Mucosa of rectum (tissue), 2 donors: Measurements from ENCODE around the gene SESN1.
A peak's percentile ranks its signal among the peaks of the same experiment; 100 is the strongest.
"Not testable (repeated sequence)": the region's sequence is repeated elsewhere in the genome, so short reads cannot be mapped to it uniquely, and the experiment has no call there.

Source experiments
- H3K27ac ChIP-seq, 2 donors: one replicate each; pipeline ENCODE4 v1.7.0; 2013; ENCODE audit warnings: inconsistent platforms in 2 of 2, low read depth in 2 of 2, low read length in 2 of 2
- H3K27me3 ChIP-seq, 2 donors: one replicate each; pipeline ENCODE4 v1.7.0; 2013; ENCODE audit warnings: low read length in 2 of 2; ENCODE audit not compliant: control insufficient read depth in 2 of 2, insufficient read depth in 2 of 2
- H3K36me3 ChIP-seq, 2 donors: one replicate each; pipeline ENCODE4 v1.7.0; 2013; ENCODE audit warnings: low read length in 2 of 2; ENCODE audit not compliant: control insufficient read depth in 2 of 2, insufficient read depth in 2 of 2
- H3K4me1 ChIP-seq, 2 donors: one replicate each; pipeline ENCODE4 v1.7.0; 2013; ENCODE audit warnings: low read length in 2 of 2, mild to moderate bottlenecking in 1 of 2; ENCODE audit not compliant: control insufficient read depth in 2 of 2, insufficient read depth in 2 of 2
- H3K4me3 ChIP-seq, 2 donors: one replicate each; pipeline ENCODE4 v1.7.0; 2013; ENCODE audit warnings: low read length in 2 of 2
- H3K9ac ChIP-seq, 2 donors: one replicate each; pipeline ENCODE4 v1.7.0; 2013; ENCODE audit warnings: low read length in 2 of 2, low read depth in 1 of 2, mild to moderate bottlenecking in 1 of 2
- H3K9me3 ChIP-seq, 2 donors: one replicate each; pipeline ENCODE4 v1.7.0; 2013; ENCODE audit warnings: low read length in 2 of 2; ENCODE audit not compliant: control insufficient read depth in 2 of 2
- donor health status: healthy.
- donor health status: Normal muscosa, but diverticular disease.

SESN1 gene

DNA sequence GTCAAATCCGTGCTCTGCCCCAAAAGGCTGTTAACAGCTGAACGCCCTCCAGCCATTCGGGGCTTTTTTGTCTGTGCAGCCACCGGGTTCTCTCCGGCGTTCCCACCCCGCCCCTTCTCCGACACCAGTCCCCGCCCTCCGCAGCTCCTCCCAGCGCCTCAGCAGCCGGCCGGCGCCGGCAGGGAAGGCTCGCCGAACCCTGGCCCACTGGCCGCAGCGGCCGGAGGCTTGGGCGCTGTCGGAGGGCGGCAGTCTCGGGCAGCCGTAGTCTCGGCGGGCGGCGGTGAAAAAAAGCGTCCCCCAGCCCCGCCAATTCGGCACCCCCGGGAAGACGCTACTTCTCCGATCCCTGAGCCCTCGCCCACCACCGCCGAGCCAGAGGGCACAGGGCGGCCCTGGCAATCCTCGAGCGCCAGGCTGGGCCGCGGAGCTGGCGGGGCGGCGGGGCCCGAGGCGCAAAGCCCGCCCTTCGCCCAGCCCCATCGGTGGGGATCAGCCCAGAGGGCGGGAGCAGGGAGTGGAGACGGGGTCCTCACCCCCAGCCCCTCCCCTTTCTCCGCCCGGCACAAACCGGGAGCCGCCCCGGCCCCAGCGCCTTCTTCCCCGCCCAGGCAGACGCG lies at the start of gene SESN1:
SESN1 (minus strand) TSS at position 431 of the 620 bp plus-strand sequence. CDS start 773 bp downstream, outside the sequence.
- Histone ChIP-seq H3K36me3 (no peaks in the 10 kb centered on the region), H3K4me3 (peak within 1 kb of the TSS; percentile 85 to 89), H3K27ac (peak within 1 kb of the TSS; percentile 99), H3K9me3 (no peaks in the 10 kb centered on the region), H3K9ac (peak within 1 kb of the TSS; percentile 94 to 98), H3K27me3 (no peaks in the 10 kb centered on the region), H3K4me1 (peaks cover 25% of the 10 kb centered on the region in 2 donors)

DNA sequence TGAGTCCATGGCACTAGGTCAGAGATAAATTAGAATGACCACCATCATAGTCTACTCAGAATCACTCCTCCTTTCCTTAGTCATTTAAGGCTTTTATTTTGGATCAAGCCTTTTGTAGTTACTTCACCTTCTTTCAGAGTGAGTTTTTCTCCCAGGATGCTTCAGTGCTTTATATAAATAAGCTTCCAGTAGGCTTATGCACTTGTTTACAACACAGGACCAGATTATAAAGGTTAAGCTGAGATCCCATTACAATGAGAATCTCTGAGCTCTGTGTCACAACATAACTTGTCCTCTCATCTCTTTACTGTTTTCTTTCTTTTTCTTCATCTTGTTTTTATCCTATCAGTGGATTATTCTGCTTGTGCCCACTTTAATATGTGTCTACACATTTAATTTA lies 48.5 kb upstream of the SESN1 start:
- Histone ChIP-seq H3K4me3 (no peak overlapping the region), H3K36me3 (no peaks in the 10 kb centered on the region), H3K9ac (no peak overlapping the region), H3K27ac (no peak overlapping the region), H3K4me1 (no peaks in the 10 kb centered on the region), H3K9me3 (no peaks in the 10 kb centered on the region), H3K27me3 (no peaks in the 10 kb centered on the region)

DNA sequence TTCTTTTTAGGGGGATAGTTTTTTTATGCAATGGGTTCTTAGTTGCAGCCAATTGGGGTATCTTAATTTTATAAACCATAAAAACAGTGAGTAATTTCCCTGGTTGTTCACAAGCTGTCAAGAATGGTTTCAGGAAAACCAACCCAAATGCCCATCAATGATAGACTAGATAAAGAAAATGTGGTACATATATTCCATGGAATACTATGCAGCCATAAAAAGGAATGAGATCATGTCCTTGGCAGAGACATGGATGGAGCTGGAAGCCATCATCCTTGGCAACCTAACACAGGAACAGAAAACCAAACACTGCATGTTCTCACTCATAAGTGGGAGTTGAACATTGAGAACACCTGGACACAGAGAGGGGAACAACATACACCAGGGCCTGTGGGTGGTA lies 47.4 kb upstream of the SESN1 start:
- not testable (repeated sequence) for H3K9ac ChIP-seq, H3K36me3 ChIP-seq, H3K9me3 ChIP-seq, H3K4me3 ChIP-seq, H3K27me3 ChIP-seq, H3K27ac ChIP-seq, H3K4me1 ChIP-seq

DNA sequence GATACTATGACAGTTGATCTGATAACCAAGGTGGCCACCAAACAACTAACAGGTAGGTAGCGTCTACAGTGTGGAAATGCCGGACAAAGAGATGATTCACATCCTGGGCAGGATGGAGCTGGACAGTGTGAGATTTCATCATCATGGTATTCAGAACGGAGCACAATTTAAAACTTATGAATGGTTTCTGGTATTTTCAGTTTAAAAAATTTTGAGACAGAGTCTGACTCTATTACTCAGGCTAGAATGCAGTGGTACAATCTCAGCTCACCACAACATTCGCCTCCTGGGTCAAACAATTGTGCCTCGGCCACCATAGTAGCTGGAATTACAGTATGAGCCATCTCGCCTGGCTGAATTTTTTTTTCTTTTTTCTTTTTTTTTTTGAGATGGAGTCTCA lies 44.5 kb upstream of the SESN1 start:
- Histone ChIP-seq H3K27ac (no peak overlapping the region), H3K9ac (no peak overlapping the region), H3K27me3 (no peaks in the 10 kb centered on the region)

DNA sequence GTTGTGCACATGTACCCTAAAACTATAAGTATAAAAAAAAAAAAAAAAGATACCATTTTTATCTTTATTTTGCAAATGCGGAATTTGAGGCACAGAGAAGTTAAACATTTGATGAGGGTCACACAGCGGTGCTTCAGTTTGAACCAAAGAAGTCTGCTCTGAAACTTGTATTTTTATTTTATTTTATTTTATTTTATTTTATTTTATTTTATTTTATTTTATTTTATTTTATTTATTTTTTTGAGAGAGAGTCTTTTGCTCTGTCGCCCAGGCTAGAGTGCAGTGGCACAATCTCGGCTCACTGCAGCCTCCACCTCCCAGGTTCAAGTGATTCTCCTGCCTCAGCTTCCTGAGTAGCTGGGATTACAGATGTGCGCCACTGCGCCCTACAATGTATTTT lies 41.9 kb upstream of the SESN1 start:
- not testable (repeated sequence) for H3K4me1 ChIP-seq, H3K36me3 ChIP-seq, H3K9ac ChIP-seq, H3K27me3 ChIP-seq, H3K9me3 ChIP-seq, H3K4me3 ChIP-seq, H3K27ac ChIP-seq

More for the DNA sequence above, 44.5 kb upstream of the SESN1 start:
- Histone ChIP-seq H3K4me1 (no peaks in the 10 kb centered on the region), H3K4me3 (no peak overlapping the region), H3K9me3 (no peaks in the 10 kb centered on the region), H3K36me3 (no peaks in the 10 kb centered on the region)

DNA sequence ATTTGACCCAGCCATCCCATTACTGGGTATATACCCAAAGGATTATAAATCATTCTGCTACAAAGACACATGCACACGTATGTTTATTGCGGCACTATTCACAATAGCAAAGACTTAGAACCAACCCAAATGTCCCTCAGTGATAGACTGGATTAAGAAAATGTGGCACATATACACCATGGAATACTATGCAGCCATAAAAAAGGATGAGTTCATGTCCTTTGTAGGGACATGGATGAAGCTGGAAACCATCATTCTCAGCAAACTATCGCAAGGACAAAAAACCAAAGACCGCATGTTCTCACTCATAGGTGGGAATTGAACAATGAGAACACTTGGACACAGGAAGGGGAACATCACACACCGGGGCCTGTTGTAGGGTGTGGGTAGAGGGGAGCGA lies 41.4 kb upstream of the SESN1 start:
- H3K4me3 ChIP-seq, H3K27ac ChIP-seq, H3K9ac ChIP-seq, H3K9me3 ChIP-seq, H3K4me1 ChIP-seq, H3K36me3 ChIP-seq, H3K27me3 ChIP-seq: not testable (repeated sequence)

DNA sequence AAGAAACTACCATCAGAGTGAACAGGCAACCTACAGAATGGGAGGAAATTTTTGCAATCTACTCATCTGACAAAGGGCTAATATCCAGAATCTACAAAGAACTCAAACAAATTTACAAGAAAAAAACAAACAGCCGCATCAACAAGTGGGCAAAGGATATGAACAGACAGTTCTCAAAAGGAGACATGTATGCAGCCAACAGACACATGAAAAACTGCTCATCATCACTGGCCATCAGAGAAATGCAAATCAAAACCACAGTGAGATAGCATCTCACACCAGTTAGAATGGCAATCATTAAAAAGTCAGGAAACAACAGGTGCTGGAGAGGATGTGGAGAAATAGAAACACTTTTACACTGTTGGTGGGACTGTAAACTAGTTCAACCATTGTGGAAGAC lies 41.0 kb upstream of the SESN1 start:
- not testable (repeated sequence) for H3K9ac ChIP-seq, H3K27ac ChIP-seq, H3K9me3 ChIP-seq, H3K4me3 ChIP-seq, H3K36me3 ChIP-seq, H3K4me1 ChIP-seq, H3K27me3 ChIP-seq

DNA sequence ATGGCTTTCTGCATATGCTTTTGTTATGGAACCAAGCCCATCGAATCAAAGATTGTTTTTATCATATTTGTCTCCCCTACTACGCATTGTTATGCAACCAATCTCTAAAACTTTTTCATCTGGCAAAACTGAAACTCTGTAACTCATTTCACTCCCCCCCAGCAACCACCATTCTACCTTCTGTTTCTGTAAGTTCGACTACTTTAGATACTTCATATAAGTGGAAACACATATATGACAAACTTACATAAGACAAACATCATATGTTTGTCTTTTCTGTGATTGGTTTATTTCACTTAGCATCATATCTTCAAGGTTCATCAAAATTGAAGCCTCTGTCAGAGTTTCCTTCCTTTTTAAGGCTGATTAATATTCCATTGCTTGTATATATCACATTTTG lies 35.4 kb upstream of the SESN1 start:
- Histone ChIP-seq H3K4me3 (no peak overlapping the region), H3K9ac (no peak overlapping the region), H3K27ac (no peak overlapping the region), H3K4me1 (no peaks in the 10 kb centered on the region), H3K9me3 (no peaks in the 10 kb centered on the region), H3K27me3 (no peaks in the 10 kb centered on the region), H3K36me3 (no peaks in the 10 kb centered on the region)

DNA sequence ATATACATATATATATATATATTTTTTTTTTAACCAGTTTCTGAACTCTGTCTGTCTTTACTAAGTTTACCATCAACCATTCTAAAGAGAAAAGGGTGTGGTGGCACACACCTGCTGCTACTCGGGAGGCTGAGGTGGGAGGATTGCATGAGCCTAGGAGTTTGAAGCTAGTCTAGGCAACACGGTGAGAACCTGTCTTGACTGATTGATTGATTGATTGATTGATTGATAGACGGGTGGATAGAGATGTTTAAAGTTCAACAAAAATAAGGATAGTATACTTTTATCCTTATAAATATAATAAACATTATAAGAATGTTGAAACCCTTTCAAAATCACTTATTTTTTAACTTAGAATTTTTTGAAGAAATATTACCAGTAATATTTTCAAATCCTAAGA lies 30.9 kb upstream of the SESN1 start:
- Histone ChIP-seq H3K4me1 (peaks cover 0 to 8% of the 10 kb centered on the region in 2 donors), H3K9me3 (no peaks in the 10 kb centered on the region), H3K9ac (no peak overlapping the region), H3K36me3 (no peaks in the 10 kb centered on the region), H3K4me3 (no peak overlapping the region), H3K27me3 (no peaks in the 10 kb centered on the region), H3K27ac (no peak overlapping the region)

DNA sequence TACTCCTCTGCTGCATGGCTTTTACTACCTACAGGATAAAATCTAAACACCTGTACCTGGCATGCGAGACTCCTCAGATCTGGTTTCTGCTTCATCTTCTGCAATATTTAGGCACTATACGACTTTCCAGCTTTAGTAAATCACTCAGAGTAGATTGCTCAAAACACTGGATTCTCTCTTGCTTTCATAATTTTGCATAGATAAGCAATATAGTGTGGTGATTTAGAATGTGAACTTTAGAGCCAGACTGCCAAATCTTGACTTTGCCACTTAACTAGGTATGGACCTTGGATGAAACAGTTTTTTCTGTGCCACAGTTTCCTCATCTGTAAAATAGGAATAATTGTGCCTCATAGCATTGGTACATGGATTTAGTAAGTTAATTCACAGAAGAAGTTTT lies 29.6 kb upstream of the SESN1 start:
- Histone ChIP-seq H3K9me3 (no peaks in the 10 kb centered on the region), H3K36me3 (no peaks in the 10 kb centered on the region), H3K4me3 (no peak overlapping the region), H3K27ac (no peak overlapping the region), H3K27me3 (no peaks in the 10 kb centered on the region), H3K4me1 (peaks cover 0 to 11% of the 10 kb centered on the region in 2 donors), H3K9ac (no peak overlapping the region)

DNA sequence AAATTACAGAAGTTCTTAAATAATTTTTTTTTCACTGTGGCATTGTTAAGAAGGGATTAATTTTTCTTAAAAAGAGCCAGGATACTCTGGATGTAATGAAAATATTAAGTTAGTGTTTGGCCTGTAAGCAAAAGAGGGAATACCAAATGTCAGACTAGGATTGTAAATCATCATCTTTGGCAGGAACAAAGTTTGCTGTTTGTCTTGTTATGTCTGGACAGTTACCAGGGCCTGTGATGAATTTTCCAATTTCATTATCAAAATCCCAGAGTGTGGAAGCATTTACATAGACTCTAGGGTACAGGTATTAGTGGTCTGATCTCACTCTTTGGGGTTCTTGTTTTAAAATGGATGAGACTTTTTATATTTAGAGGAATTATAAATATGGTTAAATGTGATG lies 26.8 kb upstream of the SESN1 start:
- H3K36me3 ChIP-seq: no peaks in the 10 kb centered on the region
- H3K27ac ChIP-seq: no peak overlapping the region
- H3K4me3 ChIP-seq: no peak overlapping the region
- peaks cover 4 to 16% of the 10 kb centered on the region in 2 donors for H3K4me1 ChIP-seq
- H3K27me3 ChIP-seq: no peaks in the 10 kb centered on the region
- no peak overlapping the region for H3K9ac ChIP-seq
- H3K9me3 ChIP-seq: no peaks in the 10 kb centered on the region
